ENCODE data around the gene OTOP2. TPM values are rescaled to one million over a fixed set of nuclear protein-coding genes. Genes with fewer than 3 reads are reported as not detected.
A peak's percentile ranks its signal among the peaks of the same experiment; 100 is the strongest.

OTOP2 gene
- total and polyA plus RNA-seq, 9 of the 15 experiments (the other 6 are each of a cell fraction or from before 2014, with no cell fraction given) = 0.04 to 0.36 (median 0.14) TPM; not detected in 1

- ChIA-PET POLR2A (interaction anchor here (0.6 to 1.3 kb wide), 3 partner anchors 10 to 169 kb away, joined by 3 read pairs; no protein-coding TSS in a partner anchor), CTCF (ENCODE audit: low intra/inter-chr PET ratio) (no interaction called here)
- peak; percentile 68 for TF ChIP-seq PRDM10 (IDR thresholded peaks at IDR 0.05; ENCODE audit: partially characterized antibody)
- no peak for TF ChIP-seq KDM4B (IDR thresholded peaks at IDR 0.05; ENCODE audit: borderline replicate concordance in 2 of 2, low read depth in 1 of 2)
- no peak for TF ChIP-seq ZNF584 (CRISPR knock-in tag; IDR thresholded peaks at IDR 0.05; ENCODE audit: low read depth)
- TF ChIP-seq NCOR1 (IDR thresholded peaks at IDR 0.05) = no peak
- no peak for TF ChIP-seq E2F1 (CRISPR knock-in tag; IDR thresholded peaks at IDR 0.05)
- TF ChIP-seq ZBED1 (IDR thresholded peaks at IDR 0.05) = no peak
- no peak for TF ChIP-seq PCBP1 (IDR thresholded peaks at IDR 0.05; ENCODE audit: low read depth, low read length, poor library complexity, severe bottlenecking)
- no peak overlapping the region for H2AFZ ChIP-seq (ENCODE audit: low read depth, low read length)
- no peak overlapping the region for H3K4me2 ChIP-seq (ENCODE audit: insufficient read depth, low read length)
- FAIRE-seq (no peak), ATAC-seq (no peak), DNase-seq (ENCODE audit: extremely low read depth in 1 of 4, low spot score in 3 of 4) (no peak)
- H3K9ac ChIP-seq (ENCODE audit: insufficient read depth in 1 of 2, low read depth in 2 of 2, low read length in 2 of 2) = no peak overlapping the region
- H4K20me1 ChIP-seq (replicated peaks; ENCODE audit: control insufficient read depth, insufficient read depth, low read length) = 0 out of 2 replicates have a peak, but pooled peaks cover 4% of the 10 kb centered on the region
- in situ Hi-C loops (cut with MboI) (no loop called here), intact Hi-C loops (cut with micrococcal nuclease) (no loop called here)
- 31% methylated on average over 8 of the region's 8 CpGs for WGBS (ENCODE audit: insufficient coverage, low coverage, missing lambda C conversion rate)
- H3K79me2 ChIP-seq (ENCODE audit: control insufficient read depth, insufficient read depth, low read length) = no peaks in the 10 kb centered on the region
- H3K4me3 ChIP-seq = no peak overlapping the region
- no peaks in the 10 kb centered on the region for H3K9me1 ChIP-seq (ENCODE audit: control insufficient read depth, insufficient read depth, low read length)
- H3K27ac ChIP-seq (ENCODE audit: extremely low read depth, low read depth, low read length) = no peak overlapping the region
- no peaks in the 10 kb centered on the region for H3K36me3 ChIP-seq (ENCODE audit: control insufficient read depth, insufficient read depth, low read length)
- BruUV-seq (replicated peaks) = no TSS peak
- no peaks in the 10 kb centered on the region for H3K9me3 ChIP-seq (replicated peaks; ENCODE audit: control insufficient read depth, insufficient read depth, low read depth, low read length)
- peaks cover 18 to 43% of the 10 kb centered on the region in 2 experiments for H3K27me3 ChIP-seq (ENCODE audit: control insufficient read depth in 2 of 2, insufficient read depth in 2 of 2, low read length in 2 of 2)
- H3K4me1 ChIP-seq (replicated peaks in 1 of 2; ENCODE audit: control insufficient read depth in 2 of 2, insufficient read depth in 2 of 2, low read length in 2 of 2) = peaks cover 4 to 22% of the 10 kb centered on the region in 2 experiments; a peak in 4 of 5 replicates
These were observed 14.3 kb downstream of the OTOP2 start for GRCh38 chr17:74938194-74938950.
